ENCODE data around the gene DIAPH3.

DNA sequence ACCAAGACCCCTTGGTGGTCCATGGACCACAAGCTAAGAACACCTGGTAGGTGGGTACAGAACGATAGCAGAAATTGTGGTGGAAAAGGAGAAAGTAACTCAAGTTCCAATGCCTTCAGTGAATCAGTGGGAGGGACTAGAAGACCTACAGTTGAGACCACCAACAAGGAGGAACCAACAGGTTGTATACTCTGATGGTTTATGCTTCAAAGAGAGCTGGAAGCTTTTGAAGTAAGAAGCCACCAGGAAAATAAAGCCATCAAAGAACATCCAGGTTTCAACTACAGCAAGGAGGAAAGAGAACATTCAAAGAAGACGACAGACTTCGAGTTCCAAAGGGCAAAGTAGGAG, 42.4 kb downstream of the DIAPH3 start:
- TF ChIP-seq, protein P1, sequence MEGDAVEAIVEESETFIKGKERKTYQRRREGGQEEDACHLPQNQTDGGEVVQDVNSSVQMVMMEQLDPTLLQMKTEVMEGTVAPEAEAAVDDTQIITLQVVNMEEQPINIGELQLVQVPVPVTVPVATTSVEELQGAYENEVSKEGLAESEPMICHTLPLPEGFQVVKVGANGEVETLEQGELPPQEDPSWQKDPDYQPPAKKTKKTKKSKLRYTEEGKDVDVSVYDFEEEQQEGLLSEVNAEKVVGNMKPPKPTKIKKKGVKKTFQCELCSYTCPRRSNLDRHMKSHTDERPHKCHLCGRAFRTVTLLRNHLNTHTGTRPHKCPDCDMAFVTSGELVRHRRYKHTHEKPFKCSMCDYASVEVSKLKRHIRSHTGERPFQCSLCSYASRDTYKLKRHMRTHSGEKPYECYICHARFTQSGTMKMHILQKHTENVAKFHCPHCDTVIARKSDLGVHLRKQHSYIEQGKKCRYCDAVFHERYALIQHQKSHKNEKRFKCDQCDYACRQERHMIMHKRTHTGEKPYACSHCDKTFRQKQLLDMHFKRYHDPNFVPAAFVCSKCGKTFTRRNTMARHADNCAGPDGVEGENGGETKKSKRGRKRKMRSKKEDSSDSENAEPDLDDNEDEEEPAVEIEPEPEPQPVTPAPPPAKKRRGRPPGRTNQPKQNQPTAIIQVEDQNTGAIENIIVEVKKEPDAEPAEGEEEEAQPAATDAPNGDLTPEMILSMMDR (IDR thresholded peaks at IDR 0.05): no peak
- TF ChIP-seq POLR2A (IDR thresholded peaks at IDR 0.05): no peak

Data from lower leg skin (tissue), 3 donors.